Neural cell (in vitro differentiated cells): ENCODE measurements around the gene PLVAP. TPM values are rescaled to one million over a fixed set of nuclear protein-coding genes. Genes with fewer than 3 reads are reported as not detected.
A peak's percentile ranks its signal among the peaks of the same experiment; 100 is the strongest.

Experiments
- H2AFZ ChIP-seq: fragments of 200-600, 300-800 bp; sonication (generic), shearing (Covaris generic); 2 replicates; pipeline ENCODE4 v1.6.0; 2014; ENCODE audit warnings: low read depth, mild to moderate bottlenecking, antibody characterized with exemption, low read length, moderate library complexity
- H3F3A ChIP-seq: fragments of 200-600 bp; shearing (Covaris generic); 2 replicates; pipeline ENCODE4 v1.6.1; 2016; ENCODE audit warnings: mild to moderate bottlenecking, moderate library complexity, mixed read lengths, antibody characterized with exemption, low read length; ENCODE audit not compliant: insufficient read depth, poor library complexity, severe bottlenecking
- H3K27ac ChIP-seq: fragments of 200-600, 300-800 bp; sonication (generic), shearing (Covaris generic); 2 replicates; pipeline ENCODE4 v1.5.1; 2014; ENCODE audit warnings: mild to moderate bottlenecking, low read length, moderate library complexity
- H3K27me3 ChIP-seq: fragments of 300-800, 200-600 bp; sonication (generic), shearing (Covaris generic); 2 replicates; pipeline ENCODE4 v1.6.0; 2014; ENCODE audit warnings: mild to moderate bottlenecking, low read depth, low read length, moderate library complexity; ENCODE audit not compliant: insufficient read depth
- H3K36me3 ChIP-seq: fragments of 300-800, 200-600 bp; sonication (generic), shearing (Covaris generic); 2 replicates; pipeline ENCODE4 v1.5.1; 2014; ENCODE audit warnings: mild to moderate bottlenecking, antibody characterized with exemption, low read length, moderate library complexity; ENCODE audit not compliant: insufficient read depth
- H3K4me2 ChIP-seq: fragments of 300-800, 200-600 bp; sonication (generic), shearing (Covaris generic); 2 replicates; pipeline ENCODE4 v1.6.0; 2014; ENCODE audit warnings: mild to moderate bottlenecking, low read length
- H3K4me3 ChIP-seq: fragments of 300-800, 200-600 bp; sonication (generic), shearing (Covaris generic); 2 replicates; pipeline ENCODE4 v1.5.1; 2014; ENCODE audit warnings: mild to moderate bottlenecking, low read length, moderate library complexity
- H3K79me2 ChIP-seq: fragments of 200-600 bp; shearing (Covaris generic); replicated peaks from 2 replicates; pipeline ENCODE4 v1.6.0; 2014; ENCODE audit warnings: mild to moderate bottlenecking, low read length, moderate library complexity; ENCODE audit not compliant: insufficient read depth
- H3K9ac ChIP-seq: fragments of 300-800, 200-600 bp; sonication (generic), shearing (Covaris generic); 2 replicates; pipeline ENCODE4 v1.6.1; 2016; ENCODE audit warnings: mild to moderate bottlenecking, low read length, mixed read lengths
- H3K9me2 ChIP-seq: fragments of 200-600 bp; shearing (Covaris generic); 2 replicates; pipeline ENCODE4 v1.6.1; 2016; ENCODE audit warnings: mild to moderate bottlenecking, low read length, mixed read lengths; ENCODE audit not compliant: insufficient read depth
- H3K9me3 ChIP-seq: fragments of 200-600, 300-800 bp; sonication (generic), shearing (Covaris generic); 2 replicates; pipeline ENCODE4 v1.6.1; 2016; ENCODE audit warnings: mild to moderate bottlenecking, mixed run types, low read length, moderate library complexity, mixed read lengths
- H4K20me1 ChIP-seq: fragments of 200-600 bp; shearing (Covaris generic); 2 replicates; pipeline ENCODE4 v1.6.1; 2016; ENCODE audit warnings: mild to moderate bottlenecking, mixed run types; ENCODE audit not compliant: insufficient read depth
- EP300 ChIP-seq: fragments of 450-650 bp; conservative IDR thresholded peaks from 2 replicates; pipeline ENCODE4 v1.6.1; 2014; ENCODE audit warnings: antibody characterized with exemption, mild to moderate bottlenecking, moderate library complexity; ENCODE audit not compliant: poor library complexity, severe bottlenecking
- EZH2 ChIP-seq: fragments of 200-600, 300-800 bp; shearing (Covaris generic), sonication (generic); IDR thresholded peaks from 2 replicates; pipeline ENCODE4 v1.6.1; 2014; ENCODE audit warnings: antibody characterized with exemption, low read length, borderline replicate concordance, mild to moderate bottlenecking; ENCODE audit not compliant: insufficient read depth, poor library complexity, severe bottlenecking
- MXI1 ChIP-seq: fragments of 450-650 bp; conservative IDR thresholded peaks from 2 replicates; pipeline ENCODE4 v1.6.1; 2014; ENCODE audit warnings: antibody characterized with exemption, mild to moderate bottlenecking; ENCODE audit not compliant: poor library complexity, severe bottlenecking
- POLR2AphosphoS5 ChIP-seq: IDR thresholded peaks from 2 replicates; pipeline ENCODE4 v1.6.1; 2012
- RAD21 ChIP-seq: fragments of 450-650 bp; conservative IDR thresholded peaks from 2 replicates; pipeline ENCODE4 v1.6.1; 2014; ENCODE audit warnings: antibody characterized with exemption, mild to moderate bottlenecking, moderate library complexity
- SMC3 ChIP-seq: fragments of 450-650 bp; conservative IDR thresholded peaks from 2 replicates; pipeline ENCODE4 v1.6.1; 2014; ENCODE audit warnings: antibody characterized with exemption, mild to moderate bottlenecking, moderate library complexity; ENCODE audit not compliant: poor library complexity
- TAF1 ChIP-seq: IDR thresholded peaks from 2 replicates; pipeline ENCODE4 v1.6.1; 2012; ENCODE audit warnings: low read depth
- polyA plus RNA-seq: library from polyadenylated mRNA; depleted of rRNA; stranded (reverse); fragments of >200 nt; gene quantifications from 2 replicates; pipeline ENCODE4 v1.2.3, GENCODE V29; 2014
- TF ChIP-seq, protein P1 (sequence below): IDR thresholded peaks from 2 replicates; pipeline ENCODE4 v1.6.1; 2012; ENCODE audit warnings: borderline replicate concordance
- TF ChIP-seq, protein P2 (sequence below): fragments of 450-650 bp; IDR thresholded peaks from 2 replicates; pipeline ENCODE4 v1.5.1; 2014; ENCODE audit warnings: antibody characterized with exemption, mild to moderate bottlenecking, moderate library complexity; ENCODE audit not compliant: poor library complexity, severe bottlenecking

Gene PLVAP
- polyA plus RNA-seq, 1 donor from 2014 or later: not detected

DNA sequence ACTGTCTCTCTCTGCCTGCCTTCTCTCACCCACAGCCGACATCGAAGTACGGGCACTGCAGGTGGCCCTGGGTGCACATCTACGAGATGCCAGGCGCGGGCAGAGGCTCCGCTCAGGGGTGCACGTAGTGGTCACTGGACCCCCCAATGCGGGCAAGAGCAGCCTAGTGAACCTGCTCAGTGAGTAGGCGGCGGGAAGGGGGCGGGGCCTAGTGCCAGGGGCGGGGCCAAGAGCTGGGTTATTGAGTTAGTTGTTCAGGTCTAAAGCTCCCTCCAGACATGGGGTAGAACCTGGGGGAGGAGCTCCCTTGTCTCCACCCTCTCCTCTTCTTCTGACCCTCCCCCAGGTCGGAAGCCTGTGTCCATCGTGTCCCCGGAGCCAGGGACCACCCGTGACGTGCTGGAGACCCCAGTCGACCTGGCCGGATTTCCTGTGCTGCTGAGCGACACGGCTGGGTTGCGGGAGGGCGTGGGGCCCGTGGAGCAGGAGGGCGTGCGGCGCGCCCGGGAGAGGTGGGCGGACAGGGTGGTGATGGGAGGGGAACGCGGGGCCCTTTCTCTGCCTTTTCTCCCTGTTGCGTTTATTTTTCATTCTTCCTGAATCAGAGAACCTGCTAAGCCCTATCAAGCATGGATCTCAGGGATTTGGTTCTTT is 37.9 kb downstream of the PLVAP start:
- peaks cover 6% of the 10 kb centered on the region for H3F3A ChIP-seq
- H2AFZ ChIP-seq: no peak overlapping the region
- no peak overlapping the region for H3K4me2 ChIP-seq
- H3K9me3 ChIP-seq: no peaks in the 10 kb centered on the region
- no peak overlapping the region for H3K27ac ChIP-seq
- no peaks in the 10 kb centered on the region for H4K20me1 ChIP-seq
- H3K9ac ChIP-seq: no peak overlapping the region
- no peaks in the 10 kb centered on the region for H3K36me3 ChIP-seq
- no peak overlapping the region for H3K4me3 ChIP-seq
- H3K27me3 ChIP-seq: no peaks in the 10 kb centered on the region
- no peaks in the 10 kb centered on the region for H3K9me2 ChIP-seq
- TF ChIP-seq SMC3 (no peak), MXI1 (no peak), RAD21 (no peak), TAF1 (no peak), EP300 (no peak), EZH2 (no peak), POLR2AphosphoS5 (no peak)
- TF ChIP-seq, protein P1, sequence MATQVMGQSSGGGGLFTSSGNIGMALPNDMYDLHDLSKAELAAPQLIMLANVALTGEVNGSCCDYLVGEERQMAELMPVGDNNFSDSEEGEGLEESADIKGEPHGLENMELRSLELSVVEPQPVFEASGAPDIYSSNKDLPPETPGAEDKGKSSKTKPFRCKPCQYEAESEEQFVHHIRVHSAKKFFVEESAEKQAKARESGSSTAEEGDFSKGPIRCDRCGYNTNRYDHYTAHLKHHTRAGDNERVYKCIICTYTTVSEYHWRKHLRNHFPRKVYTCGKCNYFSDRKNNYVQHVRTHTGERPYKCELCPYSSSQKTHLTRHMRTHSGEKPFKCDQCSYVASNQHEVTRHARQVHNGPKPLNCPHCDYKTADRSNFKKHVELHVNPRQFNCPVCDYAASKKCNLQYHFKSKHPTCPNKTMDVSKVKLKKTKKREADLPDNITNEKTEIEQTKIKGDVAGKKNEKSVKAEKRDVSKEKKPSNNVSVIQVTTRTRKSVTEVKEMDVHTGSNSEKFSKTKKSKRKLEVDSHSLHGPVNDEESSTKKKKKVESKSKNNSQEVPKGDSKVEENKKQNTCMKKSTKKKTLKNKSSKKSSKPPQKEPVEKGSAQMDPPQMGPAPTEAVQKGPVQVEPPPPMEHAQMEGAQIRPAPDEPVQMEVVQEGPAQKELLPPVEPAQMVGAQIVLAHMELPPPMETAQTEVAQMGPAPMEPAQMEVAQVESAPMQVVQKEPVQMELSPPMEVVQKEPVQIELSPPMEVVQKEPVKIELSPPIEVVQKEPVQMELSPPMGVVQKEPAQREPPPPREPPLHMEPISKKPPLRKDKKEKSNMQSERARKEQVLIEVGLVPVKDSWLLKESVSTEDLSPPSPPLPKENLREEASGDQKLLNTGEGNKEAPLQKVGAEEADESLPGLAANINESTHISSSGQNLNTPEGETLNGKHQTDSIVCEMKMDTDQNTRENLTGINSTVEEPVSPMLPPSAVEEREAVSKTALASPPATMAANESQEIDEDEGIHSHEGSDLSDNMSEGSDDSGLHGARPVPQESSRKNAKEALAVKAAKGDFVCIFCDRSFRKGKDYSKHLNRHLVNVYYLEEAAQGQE: no peak
- TF ChIP-seq, protein P2, sequence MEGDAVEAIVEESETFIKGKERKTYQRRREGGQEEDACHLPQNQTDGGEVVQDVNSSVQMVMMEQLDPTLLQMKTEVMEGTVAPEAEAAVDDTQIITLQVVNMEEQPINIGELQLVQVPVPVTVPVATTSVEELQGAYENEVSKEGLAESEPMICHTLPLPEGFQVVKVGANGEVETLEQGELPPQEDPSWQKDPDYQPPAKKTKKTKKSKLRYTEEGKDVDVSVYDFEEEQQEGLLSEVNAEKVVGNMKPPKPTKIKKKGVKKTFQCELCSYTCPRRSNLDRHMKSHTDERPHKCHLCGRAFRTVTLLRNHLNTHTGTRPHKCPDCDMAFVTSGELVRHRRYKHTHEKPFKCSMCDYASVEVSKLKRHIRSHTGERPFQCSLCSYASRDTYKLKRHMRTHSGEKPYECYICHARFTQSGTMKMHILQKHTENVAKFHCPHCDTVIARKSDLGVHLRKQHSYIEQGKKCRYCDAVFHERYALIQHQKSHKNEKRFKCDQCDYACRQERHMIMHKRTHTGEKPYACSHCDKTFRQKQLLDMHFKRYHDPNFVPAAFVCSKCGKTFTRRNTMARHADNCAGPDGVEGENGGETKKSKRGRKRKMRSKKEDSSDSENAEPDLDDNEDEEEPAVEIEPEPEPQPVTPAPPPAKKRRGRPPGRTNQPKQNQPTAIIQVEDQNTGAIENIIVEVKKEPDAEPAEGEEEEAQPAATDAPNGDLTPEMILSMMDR: no peak
- peaks cover under 1% of the 10 kb centered on the region for H3K79me2 ChIP-seq

DNA sequence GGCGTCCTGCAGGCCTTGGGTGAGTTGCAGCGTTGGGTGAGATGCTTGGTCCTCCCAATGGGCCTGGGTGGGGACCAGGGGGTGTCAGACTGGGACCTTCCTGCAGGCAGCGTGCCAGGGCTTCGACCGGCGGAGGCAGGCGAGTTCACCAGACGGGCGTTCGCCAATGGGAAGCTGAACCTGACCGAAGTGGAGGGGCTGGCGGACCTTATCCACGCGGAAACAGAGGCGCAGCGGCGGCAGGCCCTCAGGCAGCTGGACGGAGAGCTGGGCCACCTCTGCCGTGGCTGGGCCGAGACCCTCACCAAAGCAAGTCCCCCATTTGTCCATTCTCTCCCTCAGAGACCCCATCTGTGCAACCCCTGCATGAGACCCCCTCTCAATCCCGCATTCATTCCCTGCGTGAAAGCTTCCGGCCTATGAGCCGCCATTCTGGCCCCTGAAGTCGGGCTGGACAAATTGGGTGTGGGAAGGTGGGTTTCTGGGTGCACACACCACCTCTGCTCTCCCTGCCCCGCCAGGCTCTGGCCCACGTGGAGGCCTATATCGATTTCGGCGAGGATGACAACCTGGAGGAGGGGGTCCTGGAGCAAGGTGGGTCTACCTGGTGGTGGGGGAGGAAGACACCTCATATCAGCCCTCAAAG is 38.6 kb downstream of the PLVAP start:
- Histone ChIP-seq H3F3A (peaks cover 6% of the 10 kb centered on the region), H3K9ac (peak overlapping the region; percentile 68)

More for the DNA sequence above, 38.6 kb downstream of the PLVAP start:
- peak overlapping the region; percentile 72 for H3K4me3 ChIP-seq
- no peaks in the 10 kb centered on the region for H3K27me3 ChIP-seq
- H2AFZ ChIP-seq: no peak overlapping the region
- H3K27ac ChIP-seq: no peak overlapping the region
- no peaks in the 10 kb centered on the region for H3K36me3 ChIP-seq
- no peaks in the 10 kb centered on the region for H4K20me1 ChIP-seq
- TF ChIP-seq POLR2AphosphoS5: no peak
- TF ChIP-seq EZH2: no peak
- H3K4me2 ChIP-seq: peak overlapping the region; percentile 76
- peaks cover 7% of the 10 kb centered on the region for H3K79me2 ChIP-seq
- H3K9me3 ChIP-seq: no peaks in the 10 kb centered on the region
- H3K9me2 ChIP-seq: no peaks in the 10 kb centered on the region
